Measurements from ENCODE around the gene DPYD. TPM values are rescaled to one million over a fixed set of nuclear protein-coding genes. Genes with fewer than 3 reads are reported as not detected.

DPYD gene
- total RNA-seq, 1 experiment from 2014 or later, result 12.8 TPM

GRCh38 chr1:97091679-97092078 is 829.2 kb downstream of the DPYD start:
- no peaks in the 10 kb centered on the region for H4K20me1 ChIP-seq (ENCODE audit: low read length)
- H3K27ac ChIP-seq (ENCODE audit: low read length), result no peak overlapping the region
- TF ChIP-seq EZH2 (IDR thresholded peaks at IDR 0.05; ENCODE audit: low read length, unreplicated experiment) (no peak), EZH2phosphoT487 (IDR thresholded peaks at IDR 0.05; ENCODE audit: borderline replicate concordance, low read length) (no peak), CTCF (conservative IDR thresholded peaks at IDR 0.05; ENCODE audit: low read depth, low read length) (no peak)

GRCh38 chr1:97091263-97091662 is 829.6 kb downstream of the DPYD start:
- POLR2A ChIA-PET (ENCODE audit: unreplicated experiment), result no interaction called here
- Histone ChIP-seq H3K4me2 (ENCODE audit: low read length) (no peak overlapping the region), H3K4me1 (ENCODE audit: insufficient read depth, low read length) (peaks cover 16% of the 10 kb centered on the region), H3K79me2 (ENCODE audit: low read length) (no peaks in the 10 kb centered on the region), H3K9me2 (replicated peaks; ENCODE audit: low read length) (no peaks in the 10 kb centered on the region), H3K27ac (ENCODE audit: low read length) (no peak overlapping the region), H3K4me3 (ENCODE audit: low read length) (no peak overlapping the region), H4K20me1 (ENCODE audit: low read length) (no peaks in the 10 kb centered on the region), H2AFZ (ENCODE audit: low read length) (no peak overlapping the region), H3F3A (ENCODE audit: low read length, unreplicated experiment) (peaks cover 3% of the 10 kb centered on the region), H3K9me3 (ENCODE audit: low read length) (no peaks in the 10 kb centered on the region), H3K9ac (ENCODE audit: low read length) (no peak overlapping the region), H3K27me3 (ENCODE audit: low read length) (no peaks in the 10 kb centered on the region), H3K36me3 (ENCODE audit: low read depth, low read length) (no peaks in the 10 kb centered on the region)
- CTCF ChIA-PET, result no interaction called here
- ATAC-seq (no peak), DNase-seq (no peak)
- TF ChIP-seq EZH2phosphoT487 (IDR thresholded peaks at IDR 0.05; ENCODE audit: borderline replicate concordance, low read length), result no peak
- no peak for TF ChIP-seq EZH2 (IDR thresholded peaks at IDR 0.05; ENCODE audit: low read length, unreplicated experiment)
- no peak for TF ChIP-seq CTCF (conservative IDR thresholded peaks at IDR 0.05; ENCODE audit: low read depth, low read length)
- intact Hi-C loops (cut with micrococcal nuclease), result no loop called here
- no TSS peak for BruUV-seq (replicated peaks)

More at GRCh38 chr1:97091679-97092078, 829.2 kb downstream of the DPYD start:
- no TSS peak for BruUV-seq (replicated peaks)
- Histone ChIP-seq H3K4me1 (ENCODE audit: insufficient read depth, low read length) (peaks cover 16% of the 10 kb centered on the region), H3K79me2 (ENCODE audit: low read length) (no peaks in the 10 kb centered on the region), H3K9me2 (replicated peaks; ENCODE audit: low read length) (no peaks in the 10 kb centered on the region), H3K9me3 (ENCODE audit: low read length) (no peaks in the 10 kb centered on the region), H3K4me2 (ENCODE audit: low read length) (no peak overlapping the region), H3F3A (ENCODE audit: low read length, unreplicated experiment) (peaks cover 3% of the 10 kb centered on the region), H3K36me3 (ENCODE audit: low read depth, low read length) (no peaks in the 10 kb centered on the region), H2AFZ (ENCODE audit: low read length) (no peak overlapping the region), H3K9ac (ENCODE audit: low read length) (no peak overlapping the region), H3K27me3 (ENCODE audit: low read length) (no peaks in the 10 kb centered on the region), H3K4me3 (ENCODE audit: low read length) (no peak overlapping the region)
- intact Hi-C loops (cut with micrococcal nuclease), result no loop called here
- DNase-seq (no peak), ATAC-seq (no peak)
- POLR2A ChIA-PET (ENCODE audit: unreplicated experiment), result no interaction called here
- CTCF ChIA-PET, result no interaction called here

GRCh38 chr1:97090725-97091124 is 830.1 kb downstream of the DPYD start:
- CTCF ChIA-PET, result no interaction called here
- DNase-seq (no peak), ATAC-seq (no peak)
- H3F3A ChIP-seq (ENCODE audit: low read length, unreplicated experiment), result peaks cover 3% of the 10 kb centered on the region
- H2AFZ ChIP-seq (ENCODE audit: low read length), result no peak overlapping the region
- no peak overlapping the region for H3K4me2 ChIP-seq (ENCODE audit: low read length)
- no peaks in the 10 kb centered on the region for H3K9me2 ChIP-seq (replicated peaks; ENCODE audit: low read length)
- POLR2A ChIA-PET (ENCODE audit: unreplicated experiment), result no interaction called here
- BruUV-seq (replicated peaks), result no TSS peak
- H4K20me1 ChIP-seq (ENCODE audit: low read length), result no peaks in the 10 kb centered on the region
- peaks cover 16% of the 10 kb centered on the region for H3K4me1 ChIP-seq (ENCODE audit: insufficient read depth, low read length)
- H3K27ac ChIP-seq (ENCODE audit: low read length), result no peak overlapping the region
- H3K9me3 ChIP-seq (ENCODE audit: low read length), result no peaks in the 10 kb centered on the region
- H3K27me3 ChIP-seq (ENCODE audit: low read length), result no peaks in the 10 kb centered on the region
- H3K36me3 ChIP-seq (ENCODE audit: low read depth, low read length), result no peaks in the 10 kb centered on the region
- TF ChIP-seq EZH2phosphoT487 (IDR thresholded peaks at IDR 0.05; ENCODE audit: borderline replicate concordance, low read length) (no peak), CTCF (conservative IDR thresholded peaks at IDR 0.05; ENCODE audit: low read depth, low read length) (no peak), EZH2 (IDR thresholded peaks at IDR 0.05; ENCODE audit: low read length, unreplicated experiment) (no peak)
- intact Hi-C loops (cut with micrococcal nuclease), result no loop called here
- no peaks in the 10 kb centered on the region for H3K79me2 ChIP-seq (ENCODE audit: low read length)
- no peak overlapping the region for H3K9ac ChIP-seq (ENCODE audit: low read length)
- no peak overlapping the region for H3K4me3 ChIP-seq (ENCODE audit: low read length)

Measured in PC-3 (cell line).